KOPT-K1 (cell line): ENCODE measurements around the gene BEAN1.

Experiments used
- H3K27ac ChIP-seq: fragments of 200-600 bp; sonication (generic); 2 replicates; pipeline ENCODE4 v1.5.1; 2016; ENCODE audit warnings: antibody characterized with exemption, mild to moderate bottlenecking, low read depth, low read length; ENCODE audit not compliant: poor library complexity, severe bottlenecking
- H3K36me3 ChIP-seq: fragments of 200-600 bp; sonication (generic); 2 replicates; pipeline ENCODE4 v1.5.1; 2017; ENCODE audit warnings: antibody characterized with exemption, mild to moderate bottlenecking, low read length, moderate library complexity; ENCODE audit not compliant: insufficient read depth
- H3K9me3 ChIP-seq: fragments of 200-600 bp; sonication (generic); 2 replicates; pipeline ENCODE4 v1.5.1; 2017; ENCODE audit warnings: antibody characterized with exemption, low read length, mild to moderate bottlenecking; ENCODE audit not compliant: insufficient read depth, poor library complexity, severe bottlenecking

The BEAN1 gene

DNA sequence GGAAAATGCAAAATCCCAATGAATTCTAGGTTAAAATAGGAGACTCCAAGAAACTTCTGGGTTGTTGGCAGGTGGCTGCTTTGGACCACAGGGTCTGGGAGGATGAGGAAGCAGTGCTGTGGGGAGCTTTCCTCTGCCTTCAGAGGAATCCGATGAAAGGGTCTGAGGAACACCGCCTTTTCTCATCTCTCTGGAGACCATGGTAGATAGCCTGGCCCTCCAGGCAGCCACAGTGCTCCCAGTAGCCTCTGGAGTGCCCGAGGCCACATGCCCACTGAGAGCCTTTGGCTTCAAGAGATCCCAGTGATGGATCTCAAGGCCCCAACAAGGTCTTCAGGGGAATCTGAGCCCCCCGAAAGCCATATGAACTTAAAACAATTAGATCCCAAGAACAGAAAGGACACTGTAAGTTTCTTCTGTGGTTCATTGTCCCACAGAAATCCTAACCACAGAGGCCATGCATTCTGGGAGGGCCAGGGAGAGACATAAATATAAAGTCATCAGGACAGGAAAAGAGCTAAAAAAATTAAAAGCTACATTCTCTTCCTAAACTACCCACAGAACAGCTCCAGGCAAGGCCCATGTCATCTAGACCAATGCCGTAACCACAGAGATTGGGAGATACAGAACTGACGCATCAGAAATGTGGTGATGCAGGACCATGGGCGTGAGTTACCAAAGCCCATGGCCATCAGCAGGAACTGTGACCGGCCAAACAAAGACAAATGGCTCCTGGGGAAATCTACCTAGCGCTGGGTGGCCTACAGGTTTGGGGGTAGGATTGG is 98.5 kb downstream of the BEAN1 start:
- no peaks in the 10 kb centered on the region for H3K9me3 ChIP-seq
- no peaks in the 10 kb centered on the region for H3K36me3 ChIP-seq
- peak overlapping the region; percentile 76 for H3K27ac ChIP-seq

DNA sequence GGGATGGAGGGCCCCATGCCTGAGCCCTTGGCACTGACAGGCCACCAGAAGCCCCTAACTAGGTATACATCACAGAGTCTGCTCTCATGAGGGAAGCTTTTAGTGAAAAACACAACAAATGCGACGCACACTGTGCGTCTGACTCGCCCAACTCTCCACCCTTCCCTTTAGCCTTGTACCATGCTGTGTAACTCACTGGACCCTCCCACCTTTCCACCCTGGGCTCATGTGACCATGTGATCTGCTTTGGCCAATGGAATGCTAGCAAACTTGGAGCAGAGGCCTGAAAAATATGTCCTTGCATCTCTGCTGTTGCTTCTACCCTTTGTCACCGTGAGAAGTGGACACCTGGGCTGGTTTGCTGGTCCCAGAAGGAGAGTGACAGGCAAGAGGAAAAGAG is 101.2 kb downstream of the BEAN1 start:
- Histone ChIP-seq H3K9me3 (no peaks in the 10 kb centered on the region), H3K27ac (peak overlapping the region; percentile 31), H3K36me3 (no peaks in the 10 kb centered on the region)

GRCh38 chr16:66529475-66529874 is 102.4 kb downstream of the BEAN1 start:
- no peaks in the 10 kb centered on the region for H3K36me3 ChIP-seq
- H3K9me3 ChIP-seq, result no peaks in the 10 kb centered on the region
- H3K27ac ChIP-seq, result no peak overlapping the region
